H9 (cell line): ENCODE results near the gene ZBED1. TPM values are rescaled to one million over a fixed set of nuclear protein-coding genes. Genes with fewer than 3 reads are reported as not detected.
A peak's percentile ranks its signal among the peaks of the same experiment; 100 is the strongest.

Experiments
- DNase-seq: peaks from one replicate; pipeline ENCODE4 v3.0.0-alpha.2; 2017
- H2AFZ ChIP-seq: one replicate; pipeline ENCODE4 v1.6.1; 2013; ENCODE audit warnings: mild to moderate bottlenecking, low read length, control low read depth, moderate library complexity
- H2AK5ac ChIP-seq: 2 replicates; pipeline ENCODE4 v1.6.1; 2013; ENCODE audit warnings: low read length, control low read depth, mixed read lengths; ENCODE audit not compliant: insufficient read length
- H2BK120ac ChIP-seq: one replicate; pipeline ENCODE4 v1.6.1; 2013; ENCODE audit warnings: low read depth, mild to moderate bottlenecking, low read length, control low read depth, inconsistent platforms; ENCODE audit not compliant: poor library complexity, severe bottlenecking
- H2BK12ac ChIP-seq: 2 replicates; pipeline ENCODE4 v1.6.1; 2013; ENCODE audit warnings: low read length, control low read depth, mixed read lengths, low read depth; ENCODE audit not compliant: insufficient read length
- H2BK15ac ChIP-seq: 2 replicates; pipeline ENCODE4 v1.6.1; 2013; ENCODE audit warnings: low read depth, low read length, control low read depth
- H2BK20ac ChIP-seq: one replicate; pipeline ENCODE4 v1.6.1; 2013; ENCODE audit warnings: low read depth, mild to moderate bottlenecking, low read length, control low read depth, inconsistent platforms; ENCODE audit not compliant: poor library complexity, severe bottlenecking
- H2BK5ac ChIP-seq: 2 replicates; pipeline ENCODE4 v1.6.1; 2013; ENCODE audit warnings: low read length, control low read depth, mixed read lengths; ENCODE audit not compliant: insufficient read length
- H3K14ac ChIP-seq: 2 replicates; pipeline ENCODE4 v1.6.1; 2013; ENCODE audit warnings: low read length, control low read depth; ENCODE audit not compliant: insufficient read depth
- H3K18ac ChIP-seq: 2 replicates; pipeline ENCODE4 v1.6.1; 2013; ENCODE audit warnings: low read depth, mild to moderate bottlenecking, mixed read lengths, low read length, control low read depth; ENCODE audit not compliant: insufficient read length
- H3K23ac ChIP-seq: 2 replicates; pipeline ENCODE4 v1.6.1; 2013; ENCODE audit warnings: low read length, control low read depth, mixed read lengths, low read depth; ENCODE audit not compliant: insufficient read length
- H3K23me2 ChIP-seq: 2 replicates; pipeline ENCODE4 v1.6.1; 2013; ENCODE audit warnings: low read depth, mild to moderate bottlenecking, mixed read lengths, low read length, control low read depth; ENCODE audit not compliant: insufficient read length, poor library complexity, severe bottlenecking
- H3K27ac ChIP-seq: 2 replicates; pipeline ENCODE4 v1.5.1; 2013; ENCODE audit warnings: low read length, control low read depth, mixed read lengths, low read depth; ENCODE audit not compliant: insufficient read length
- H3K27me3 ChIP-seq: 2 replicates; pipeline ENCODE4 v1.6.1; 2013; ENCODE audit warnings: low read length, control low read depth, inconsistent platforms; ENCODE audit not compliant: insufficient read depth
- H3K4ac ChIP-seq: 2 replicates; pipeline ENCODE4 v1.6.1; 2013; ENCODE audit warnings: low read depth, mild to moderate bottlenecking, control low read depth, inconsistent platforms, low read length, moderate library complexity
- H3K4me1 ChIP-seq: 2 replicates; pipeline ENCODE4 v1.6.1; 2013; ENCODE audit warnings: low read length, control low read depth, inconsistent platforms; ENCODE audit not compliant: insufficient read depth
- H3K4me2 ChIP-seq: 2 replicates; pipeline ENCODE4 v1.6.1; 2013; ENCODE audit warnings: low read length, control low read depth, mixed read lengths; ENCODE audit not compliant: insufficient read length, insufficient read depth
- H3K56ac ChIP-seq: 2 replicates; pipeline ENCODE4 v1.6.1; 2013; ENCODE audit warnings: low read depth, mild to moderate bottlenecking, mixed read lengths, low read length, control low read depth; ENCODE audit not compliant: insufficient read length
- H3K79me1 ChIP-seq: 2 replicates; pipeline ENCODE4 v1.6.1; 2013; ENCODE audit warnings: low read depth, mild to moderate bottlenecking, moderate library complexity, low read length, control low read depth, inconsistent platforms; ENCODE audit not compliant: insufficient read depth, poor library complexity, severe bottlenecking
- H3K79me2 ChIP-seq: 2 replicates; pipeline ENCODE4 v1.6.1; 2013; ENCODE audit warnings: low read length, control low read depth, inconsistent platforms; ENCODE audit not compliant: insufficient read depth
- H3K9ac ChIP-seq: 2 replicates; pipeline ENCODE4 v1.6.1; 2013; ENCODE audit warnings: low read length, control low read depth, mixed read lengths; ENCODE audit not compliant: insufficient read length; ENCODE audit errors: extremely low read depth
- H3K9me3 ChIP-seq: one replicate; pipeline ENCODE4 v1.6.1; 2013; ENCODE audit warnings: low read depth, low read length, inconsistent platforms; ENCODE audit not compliant: control insufficient read depth
- H3T11ph ChIP-seq: one replicate; pipeline ENCODE4 v1.6.1; 2013; ENCODE audit warnings: mild to moderate bottlenecking, low read length, control low read depth, inconsistent platforms
- H4K20me1 ChIP-seq: one replicate; pipeline ENCODE4 v1.6.1; 2013; ENCODE audit not compliant: control insufficient read depth, insufficient read length, insufficient read depth
- H4K5ac ChIP-seq: 2 replicates; pipeline ENCODE4 v1.6.1; 2013; ENCODE audit warnings: low read depth, mild to moderate bottlenecking, mixed read lengths, low read length, control low read depth; ENCODE audit not compliant: insufficient read length
- H4K8ac ChIP-seq: replicated peaks from 2 replicates; pipeline ENCODE4 v1.6.1; 2013; ENCODE audit warnings: low read length, control low read depth, mixed read lengths, low read depth; ENCODE audit not compliant: insufficient read length
- H4K91ac ChIP-seq: 2 replicates; pipeline ENCODE4 v1.6.1; 2013; ENCODE audit warnings: low read depth, mild to moderate bottlenecking, moderate library complexity, mixed read lengths, low read length, control low read depth; ENCODE audit not compliant: insufficient read length
- H3K27ac Mint-ChIP-seq, 3 experiments: 2 replicates in 2 of 3; 3 replicates in 1 of 3; pipeline ENCODE4 v1.8.0; 2020 to 2021; ENCODE audit warnings: mixed read lengths in 3 of 3, mild to moderate bottlenecking in 1 of 3, moderate library complexity in 1 of 3
- H3K27me3 Mint-ChIP-seq: 2 replicates; pipeline ENCODE4 v1.8.0; 2021; ENCODE audit warnings: low read depth, mild to moderate bottlenecking, moderate library complexity, mixed read lengths
- H3K36me3 Mint-ChIP-seq, 3 experiments: 2 replicates in 2 of 3; 3 replicates in 1 of 3; pipeline ENCODE4 v1.8.0; 2020 to 2021; ENCODE audit warnings: low read depth in 3 of 3, mixed read lengths in 3 of 3; ENCODE audit not compliant: insufficient read depth in 1 of 3
- H3K4me1 Mint-ChIP-seq, 2 experiments: 2 replicates each; pipeline ENCODE4 v1.8.0; 2020; ENCODE audit warnings: mixed read lengths in 2 of 2
- H3K4me3 Mint-ChIP-seq, 2 experiments: 2 replicates in 1 of 2; 3 replicates in 1 of 2; pipeline ENCODE4 v1.8.0; 2020 to 2021; ENCODE audit warnings: mild to moderate bottlenecking in 2 of 2, mixed read lengths in 2 of 2, moderate library complexity in 1 of 2
- H3K9me3 Mint-ChIP-seq, 2 experiments: 2 replicates in 1 of 2; 3 replicates in 1 of 2; pipeline ENCODE4 v1.8.0; 2020; ENCODE audit warnings: mild to moderate bottlenecking in 2 of 2, mixed read lengths in 2 of 2, moderate library complexity in 1 of 2
- WGBS: extraction: QIAGEN DNeasy Blood & Tissue Kit; methylation state at CpG from one replicate; pipeline ENCODE4 v1.1.7; 2013; ENCODE audit warnings: missing lambda C conversion rate, low lambda C conversion rate, mixed read lengths; ENCODE audit not compliant: insufficient read length; ENCODE audit errors: extremely low coverage; 5-methylcytosine and 5-hydroxymethylcytosine counted together
- total RNA-seq: library from RNA; stranded (reverse); gene quantifications from 2 replicates; pipeline ENCODE4 v1.2.1, GENCODE V29; 2021
- TF ChIP-seq, protein P1 (sequence below): fragments of 200-600 bp; sonication (generic); conservative IDR thresholded peaks from 3 replicates; pipeline ENCODE4 v1.8.0; 2021; ENCODE audit warnings: antibody characterized with exemption, mild to moderate bottlenecking

ZBED1 gene
- total RNA-seq, 1 experiment from 2014 or later, result 61.1 TPM

DNA sequence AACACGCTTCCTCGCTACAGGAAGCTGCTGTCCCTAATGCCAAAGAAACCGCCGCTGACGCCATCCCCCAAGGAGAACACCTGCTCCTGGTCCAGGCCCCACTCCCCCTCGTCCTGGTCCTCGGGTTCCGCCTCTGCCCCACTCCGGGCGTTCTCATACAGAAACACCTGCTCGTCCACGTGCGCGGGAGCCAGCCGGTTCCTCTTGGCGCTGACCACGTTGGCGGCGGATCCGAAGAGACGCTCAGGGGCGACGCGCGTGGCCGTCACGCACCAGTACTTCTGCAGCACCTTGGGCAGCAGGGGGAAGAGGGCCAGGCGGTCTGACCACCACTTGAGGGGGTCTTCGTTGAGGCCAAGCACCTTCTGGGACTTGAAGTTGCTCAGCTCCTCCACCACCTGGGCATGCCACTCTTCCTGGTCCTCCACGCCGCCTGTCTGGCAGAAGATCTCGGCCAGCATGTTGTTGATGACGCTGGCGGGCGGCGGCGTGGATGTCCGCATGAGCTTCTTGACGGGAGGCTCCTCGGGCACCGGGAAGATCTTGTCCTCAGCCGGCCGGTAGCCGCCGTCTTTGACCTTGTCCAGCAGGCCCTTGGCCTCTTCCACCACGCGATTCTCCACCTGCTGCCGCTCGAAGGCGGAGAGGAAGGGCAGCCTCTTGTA is 12.0 kb downstream of the ZBED1 start:
- peaks cover 39 to 61% (median 59%) of the 10 kb centered on the region in 3 experiments; a peak in 6 of 7 replicates for H3K36me3 Mint-ChIP-seq
- Histone ChIP-seq H2BK20ac (no peak overlapping the region), H3K27me3 (no peaks in the 10 kb centered on the region), H3K4ac (no peak overlapping the region), H4K8ac (no peak overlapping the region), H3K23me2 (peaks cover 3% of the 10 kb centered on the region), H2BK120ac (no peak overlapping the region), H2AK5ac (no peak overlapping the region), H2AFZ (no peak overlapping the region), H3K79me1 (peaks cover 6% of the 10 kb centered on the region), H2BK12ac (no peak overlapping the region), H3K9me3 (no peaks in the 10 kb centered on the region), H3K56ac (no peak overlapping the region), H3K9ac (no peak overlapping the region), H4K5ac (no peak overlapping the region), H2BK5ac (no peak overlapping the region), H3T11ph (no peak overlapping the region), H3K4me1 (peaks cover 3% of the 10 kb centered on the region), H3K27ac (no peak overlapping the region), H4K20me1 (no peaks in the 10 kb centered on the region), H4K91ac (no peak overlapping the region), H3K18ac (no peak overlapping the region), H3K4me2 (no peak overlapping the region), H3K23ac (no peak overlapping the region), H2BK15ac (no peak overlapping the region), H3K14ac (no peak overlapping the region), H3K79me2 (peaks cover 5% of the 10 kb centered on the region; the same call in 1 of the 2 replicates)
- WGBS, result no CpG with 5 or more reads among the region's 50 CpGs
- H3K9me3 Mint-ChIP-seq, result no peaks in the 10 kb centered on the region
- no peaks in the 10 kb centered on the region for H3K27me3 Mint-ChIP-seq
- H3K4me1 Mint-ChIP-seq, result peaks cover 44 to 46% of the 10 kb centered on the region in 2 experiments
- no peak for DNase-seq
- TF ChIP-seq, protein P1, sequence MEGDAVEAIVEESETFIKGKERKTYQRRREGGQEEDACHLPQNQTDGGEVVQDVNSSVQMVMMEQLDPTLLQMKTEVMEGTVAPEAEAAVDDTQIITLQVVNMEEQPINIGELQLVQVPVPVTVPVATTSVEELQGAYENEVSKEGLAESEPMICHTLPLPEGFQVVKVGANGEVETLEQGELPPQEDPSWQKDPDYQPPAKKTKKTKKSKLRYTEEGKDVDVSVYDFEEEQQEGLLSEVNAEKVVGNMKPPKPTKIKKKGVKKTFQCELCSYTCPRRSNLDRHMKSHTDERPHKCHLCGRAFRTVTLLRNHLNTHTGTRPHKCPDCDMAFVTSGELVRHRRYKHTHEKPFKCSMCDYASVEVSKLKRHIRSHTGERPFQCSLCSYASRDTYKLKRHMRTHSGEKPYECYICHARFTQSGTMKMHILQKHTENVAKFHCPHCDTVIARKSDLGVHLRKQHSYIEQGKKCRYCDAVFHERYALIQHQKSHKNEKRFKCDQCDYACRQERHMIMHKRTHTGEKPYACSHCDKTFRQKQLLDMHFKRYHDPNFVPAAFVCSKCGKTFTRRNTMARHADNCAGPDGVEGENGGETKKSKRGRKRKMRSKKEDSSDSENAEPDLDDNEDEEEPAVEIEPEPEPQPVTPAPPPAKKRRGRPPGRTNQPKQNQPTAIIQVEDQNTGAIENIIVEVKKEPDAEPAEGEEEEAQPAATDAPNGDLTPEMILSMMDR, result no peak
- no peak overlapping the region for H3K4me3 Mint-ChIP-seq
- H3K27ac Mint-ChIP-seq, result peak overlapping the region; percentile 18 to 80 (median 68); a peak in 3 of 7 replicates
